Liver (tissue), 9 donors: ENCODE data around the gene PNPLA6. TPM values are rescaled to one million over a fixed set of nuclear protein-coding genes. Genes with fewer than 3 reads are reported as not detected.

Source experiments
- DNase-seq: peaks from one replicate; pipeline ENCODE4 v3.0.0-alpha.2; 2017; ENCODE audit warnings: low spot score
- H3K27ac ChIP-seq, 2 donors: one replicate each; pipeline ENCODE4 v1.7.0; 2013; ENCODE audit warnings: inconsistent platforms in 2 of 2, low read length in 2 of 2, control low read depth in 1 of 2, low read depth in 1 of 2, mild to moderate bottlenecking in 1 of 2
- H3K27me3 ChIP-seq, 4 donors: one replicate each; pipeline versions ENCODE4 v1.6.1 to v1.7.0; 2013; ENCODE audit warnings: low read length in 3 of 4, inconsistent platforms in 1 of 4, mild to moderate bottlenecking in 1 of 4, moderate library complexity in 1 of 4; ENCODE audit not compliant: control insufficient read depth in 4 of 4, insufficient read depth in 4 of 4
- H3K36me3 ChIP-seq, 4 donors: one replicate each; pipeline versions ENCODE4 v1.6.1 to v1.7.0; 2013; ENCODE audit warnings: low read length in 3 of 4, mild to moderate bottlenecking in 3 of 4, low read depth in 1 of 4, moderate library complexity in 1 of 4; ENCODE audit not compliant: control insufficient read depth in 4 of 4, insufficient read depth in 3 of 4
- H3K4me1 ChIP-seq, 4 donors: one replicate each; pipeline versions ENCODE4 v1.6.1 to v1.7.0; 2013; ENCODE audit warnings: low read length in 3 of 4, mild to moderate bottlenecking in 3 of 4, moderate library complexity in 1 of 4; ENCODE audit not compliant: control insufficient read depth in 4 of 4, insufficient read depth in 4 of 4
- H3K4me3 ChIP-seq, 3 donors: one replicate each; pipeline versions ENCODE4 v1.6.1 to v1.7.0; 2013; ENCODE audit warnings: low read length in 3 of 3, control low read depth in 1 of 3, low read depth in 1 of 3, mild to moderate bottlenecking in 1 of 3
- H3K9ac ChIP-seq, 2 donors: one replicate each; pipeline ENCODE4 v1.7.0; 2013; ENCODE audit warnings: low read length in 2 of 2, mild to moderate bottlenecking in 2 of 2, moderate library complexity in 2 of 2, control low read depth in 1 of 2, low read depth in 1 of 2
- H3K9me3 ChIP-seq, 4 donors: one replicate each; pipeline versions ENCODE4 v1.6.1 to v1.7.0; 2013; ENCODE audit warnings: low read length in 3 of 4; ENCODE audit not compliant: control insufficient read depth in 4 of 4
- ATF3 ChIP-seq: IDR thresholded peaks from 2 replicates; pipeline ENCODE4 v1.6.1; 2016; ENCODE audit warnings: antibody characterized with exemption
- CTCF ChIP-seq: fragments of 150-350 bp; IDR thresholded peaks from 2 replicates; pipeline ENCODE4 v1.5.1; 2017; ENCODE audit warnings: improper control_type of control experiment, low read depth, low read length; ENCODE audit not compliant: missing input control
- EGR1 ChIP-seq, 2 donors: IDR thresholded peaks; 2 replicates each; pipeline ENCODE4 v1.6.1; 2016 to 2018; ENCODE audit warnings: antibody characterized with exemption in 2 of 2, low read depth in 2 of 2
- FOXA1 ChIP-seq: IDR thresholded peaks from 2 replicates; pipeline ENCODE4 v1.6.1; 2016; ENCODE audit warnings: antibody characterized with exemption
- FOXA2 ChIP-seq: IDR thresholded peaks from 2 replicates; pipeline ENCODE4 v1.6.1; 2016; ENCODE audit warnings: antibody characterized with exemption
- GABPA ChIP-seq, 2 donors: IDR thresholded peaks in 1 of 2; conservative IDR thresholded peaks in 1 of 2; 2 replicates each; pipeline ENCODE4 v1.6.1; 2016; ENCODE audit warnings: antibody characterized with exemption in 2 of 2, mild to moderate bottlenecking in 1 of 2, moderate library complexity in 1 of 2
- HNF4A ChIP-seq, 2 donors: conservative IDR thresholded peaks; 2 replicates each; pipeline ENCODE4 v1.6.1; 2016; ENCODE audit warnings: antibody characterized with exemption in 2 of 2, mild to moderate bottlenecking in 2 of 2
- HNF4G ChIP-seq: IDR thresholded peaks from 2 replicates; pipeline ENCODE4 v1.6.1; 2016; ENCODE audit warnings: antibody characterized with exemption
- JUND ChIP-seq, 2 donors: IDR thresholded peaks; 2 replicates each; pipeline ENCODE4 v1.6.1; 2016; ENCODE audit warnings: antibody characterized with exemption in 2 of 2
- NR2F2 ChIP-seq: IDR thresholded peaks from 2 replicates; pipeline ENCODE4 v1.6.1; 2016; ENCODE audit warnings: antibody characterized with exemption
- RAD21 ChIP-seq, 2 donors: IDR thresholded peaks; 2 replicates each; pipeline ENCODE4 v1.6.1; 2016; ENCODE audit warnings: antibody characterized with exemption in 2 of 2, mild to moderate bottlenecking in 2 of 2
- REST ChIP-seq: IDR thresholded peaks from 2 replicates; pipeline ENCODE4 v1.6.1; 2016; ENCODE audit warnings: antibody characterized with exemption, mild to moderate bottlenecking
- RXRA ChIP-seq, 2 donors: IDR thresholded peaks; 2 replicates each; pipeline ENCODE4 v1.6.1; 2017 to 2018; ENCODE audit warnings: antibody characterized with exemption in 2 of 2, mild to moderate bottlenecking in 1 of 2
- SP1 ChIP-seq: IDR thresholded peaks from 2 replicates; pipeline ENCODE4 v1.6.1; 2018; ENCODE audit warnings: antibody characterized with exemption, mild to moderate bottlenecking
- TAF1 ChIP-seq: conservative IDR thresholded peaks from 2 replicates; pipeline ENCODE4 v1.6.1; 2016; ENCODE audit warnings: antibody characterized with exemption, mild to moderate bottlenecking
- YY1 ChIP-seq: IDR thresholded peaks from 2 replicates; pipeline ENCODE4 v1.6.1; 2016; ENCODE audit warnings: antibody characterized with exemption, mild to moderate bottlenecking
- ZBTB33 ChIP-seq: IDR thresholded peaks from 2 replicates; pipeline ENCODE4 v1.6.1; 2016; ENCODE audit warnings: antibody characterized with exemption
- WGBS: extraction: QIAGEN DNeasy Blood & Tissue Kit; methylation state at CpG from one replicate; pipeline ENCODE4 v1.1.7; 2013; 5-methylcytosine and 5-hydroxymethylcytosine counted together
- polyA plus RNA-seq, 2 donors: library from polyadenylated mRNA; stranded (reverse) in 1 of 2; unstranded in 1 of 2; fragments of 200-250 nt in 1 of 2; fragments of >200 nt in 1 of 2; fragmentation: Nextera tagmentation in 1 of 2; extraction: Ambion mirVana in 1 of 2; gene quantifications; one replicate each; pipeline versions ENCODE4 v1.2.1 to v1.2.3, GENCODE V29; 2013 to 2015
- total RNA-seq, 2 donors: library from RNA; depleted of rRNA; stranded (reverse); fragments of >200 nt; gene quantifications; one replicate each; pipeline ENCODE4 v1.2.3, GENCODE V29; 2014
- TF ChIP-seq, protein P1 (sequence below): IDR thresholded peaks from 2 replicates; pipeline ENCODE4 v1.6.1; 2016; ENCODE audit warnings: antibody characterized with exemption
- donor health status: healthy.
- donor health status: healthy.
- donor health status: healthy.
- donor health status: healthy.
- donor health status: healthy.

PNPLA6 gene
- total and polyA plus RNA-seq, 4 donors: 20.9 to 68.4 (median 28.0) TPM

DNA sequence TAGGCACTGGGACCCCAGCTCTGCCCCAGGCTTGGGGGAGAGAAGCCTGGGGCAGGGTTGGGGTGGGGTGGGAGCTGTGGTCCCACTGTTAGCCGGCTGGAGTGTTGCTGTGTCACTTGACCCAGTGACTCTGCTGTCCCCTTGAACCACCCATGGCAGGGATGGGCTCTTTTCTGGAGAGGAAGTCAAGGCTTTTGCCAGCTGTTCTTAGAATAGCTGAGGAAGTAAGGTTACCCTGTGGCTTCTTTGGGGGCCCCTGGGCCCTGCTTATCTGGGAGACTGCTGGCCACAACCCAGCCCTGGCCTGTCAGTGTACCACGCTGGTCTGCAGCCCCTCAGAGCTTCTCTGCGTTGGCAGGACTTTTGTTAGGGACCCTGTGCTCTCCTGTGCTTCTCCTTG, 9.1 kb downstream of the PNPLA6 start (continued):
- TF ChIP-seq CTCF: no peak
- no peak for TF ChIP-seq FOXA2
- no peak for TF ChIP-seq RAD21 (IDR thresholded peaks at IDR 0.05)
- no peak for TF ChIP-seq HNF4A (conservative IDR thresholded peaks at IDR 0.05)

- Histone ChIP-seq H3K4me3 (no peak overlapping the region), H3K9ac (no peak overlapping the region), H3K36me3 (peaks cover 10 to 32% (median 17%) of the 10 kb centered on the region in 4 donors), H3K27ac (peak overlapping the region in 1 of 2 donors; percentile 7), H3K4me1 (no peaks in the 10 kb centered on the region), H3K27me3 (no peaks in the 10 kb centered on the region), H3K9me3 (no peaks in the 10 kb centered on the region)
- no peak for TF ChIP-seq TAF1
- TF ChIP-seq HNF4G: no peak
- TF ChIP-seq NR2F2: no peak
- TF ChIP-seq HNF4A (conservative IDR thresholded peaks at IDR 0.05): no peak
- no peak for TF ChIP-seq RAD21 (IDR thresholded peaks at IDR 0.05)
- TF ChIP-seq, protein P1, sequence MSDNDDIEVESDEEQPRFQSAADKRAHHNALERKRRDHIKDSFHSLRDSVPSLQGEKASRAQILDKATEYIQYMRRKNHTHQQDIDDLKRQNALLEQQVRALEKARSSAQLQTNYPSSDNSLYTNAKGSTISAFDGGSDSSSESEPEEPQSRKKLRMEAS: no peak
- TF ChIP-seq JUND (IDR thresholded peaks at IDR 0.05): no peak
- TF ChIP-seq ZBTB33: no peak
- no peak for TF ChIP-seq CTCF
- TF ChIP-seq SP1: no peak
- TF ChIP-seq YY1: no peak
- no peak for TF ChIP-seq ATF3
- no peak for TF ChIP-seq GABPA (IDR thresholded peaks at IDR 0.05 in 1 of 2, conservative IDR thresholded peaks at IDR 0.05 in 1 of 2)
- TF ChIP-seq REST: no peak
- no peak for TF ChIP-seq EGR1 (IDR thresholded peaks at IDR 0.05; ENCODE audit: low read depth in 2 of 2)
- TF ChIP-seq FOXA1: no peak
- TF ChIP-seq RXRA (IDR thresholded peaks at IDR 0.05): no peak
- TF ChIP-seq FOXA2: no peak
- WGBS: 91% methylated on average over 8 of the region's 8 CpGs
- no peak for DNase-seq
Measured at GRCh38 chr19:7545300-7545699, 9.8 kb downstream of the PNPLA6 start.
